ENCODE measurements around the gene POLR2B. TPM values are rescaled to one million over a fixed set of nuclear protein-coding genes. Genes with fewer than 3 reads are reported as not detected.
A peak's percentile ranks its signal among the peaks of the same experiment; 100 is the strongest.

POLR2B gene
- total and polyA plus RNA-seq, 9 donors: 31.8 to 79.4 (median 62.3) TPM

GRCh38 chr4:56958111-56958517, 20.6 kb upstream of the POLR2B start:
- Histone ChIP-seq H3K27ac (no peak overlapping the region), H3K4me3 (no peak overlapping the region), H3K27me3 (no peaks in the 10 kb centered on the region), H3K4me1 (ENCODE audit: insufficient read depth) (peaks cover 1% of the 10 kb centered on the region), H3K36me3 (no peaks in the 10 kb centered on the region), H3K9me3 (no peaks in the 10 kb centered on the region)
- intact Hi-C loops (cut with DNase I): no loop called here
- DNase-seq: peak; percentile 69 to 84 (median 71)
- TF ChIP-seq EP300 (IDR thresholded peaks at IDR 0.05) (no peak), POLR2A (IDR thresholded peaks at IDR 0.05) (no peak), CTCF (IDR thresholded peaks at IDR 0.05) (no peak)
- 4 to 9% (median 6%) methylated on average over 7 of the region's 7 CpGs for WGBS, 3 donors

- 42 to 57% (median 47%) methylated on average over 1 of the region's 1 CpG for WGBS, 3 donors
- Histone ChIP-seq H3K4me1 (ENCODE audit: insufficient read depth) (peaks cover 1% of the 10 kb centered on the region), H3K9me3 (no peaks in the 10 kb centered on the region), H3K4me3 (no peak overlapping the region), H3K36me3 (no peaks in the 10 kb centered on the region), H3K27ac (no peak overlapping the region), H3K27me3 (no peaks in the 10 kb centered on the region)
- intact Hi-C loops (cut with DNase I): no loop called here
- no peak for TF ChIP-seq POLR2A (IDR thresholded peaks at IDR 0.05)
- TF ChIP-seq EP300 (IDR thresholded peaks at IDR 0.05): no peak
- TF ChIP-seq CTCF (IDR thresholded peaks at IDR 0.05): no peak
- no peak for DNase-seq
These were observed 19.6 kb upstream of the POLR2B start for GRCh38 chr4:56959100-56959499.

- Histone ChIP-seq H3K27ac (no peak overlapping the region), H3K9me3 (no peaks in the 10 kb centered on the region), H3K27me3 (no peaks in the 10 kb centered on the region), H3K36me3 (no peaks in the 10 kb centered on the region), H3K4me1 (ENCODE audit: insufficient read depth) (peaks cover 1% of the 10 kb centered on the region), H3K4me3 (no peak overlapping the region)
- intact Hi-C loops (cut with DNase I): no loop called here
- no peak for DNase-seq
- WGBS, 3 donors: 95 to 100% (median 97%) methylated on average over 2 of the region's 2 CpGs
- TF ChIP-seq POLR2A (IDR thresholded peaks at IDR 0.05) (no peak), EP300 (IDR thresholded peaks at IDR 0.05) (no peak), CTCF (IDR thresholded peaks at IDR 0.05) (no peak)
These were observed 17.6 kb upstream of the POLR2B start for GRCh38 chr4:56961107-56961500.

- no peaks in the 10 kb centered on the region for H3K9me3 ChIP-seq
- no peaks in the 10 kb centered on the region for H3K36me3 ChIP-seq
- DNase-seq: no peak
- 91 to 99% (median 94%) methylated on average over 2 of the region's 2 CpGs for WGBS, 3 donors
- H3K27ac ChIP-seq: no peak overlapping the region
- no peaks in the 10 kb centered on the region for H3K27me3 ChIP-seq
- intact Hi-C loops (cut with DNase I): no loop called here
- H3K4me3 ChIP-seq: no peak overlapping the region
- no peak for TF ChIP-seq EP300 (IDR thresholded peaks at IDR 0.05)
- no peak for TF ChIP-seq POLR2A (IDR thresholded peaks at IDR 0.05)
- no peak for TF ChIP-seq CTCF (IDR thresholded peaks at IDR 0.05)
- H3K4me1 ChIP-seq (ENCODE audit: insufficient read depth): peaks cover 7% of the 10 kb centered on the region
These were observed 7.3 kb upstream of the POLR2B start for GRCh38 chr4:56971383-56971782.
